Measurements from ENCODE around the gene BRCA1. TPM values are rescaled to one million over a fixed set of nuclear protein-coding genes. Genes with fewer than 3 reads are reported as not detected.
A peak's percentile ranks its signal among the peaks of the same experiment; 100 is the strongest.
"Not testable (repeated sequence)": the region's sequence is repeated elsewhere in the genome, so short reads cannot be mapped to it uniquely, and the experiment has no call there.

The BRCA1 gene
- total and polyA plus RNA-seq, 2 donors (not counting 1 experiment from before 2014, with no cell fraction given), result 7.5 to 9.9 TPM

- peak within 1 kb of the TSS; percentile 77 for H2AFZ ChIP-seq (ENCODE audit: low read length)
- TF ChIP-seq CTCF (conservative IDR thresholded peaks at IDR 0.05 in 1 of 2, IDR thresholded peaks at IDR 0.05 in 1 of 2; ENCODE audit: low read depth in 1 of 2, low read length in 2 of 2), result peak in 1 of 2 donors; percentile 27
- no peak for TF ChIP-seq EZH2 (IDR thresholded peaks at IDR 0.05; ENCODE audit: low read length, missing control alignments)
Measured at GRCh38 chr17:43006639-43007551, 118.3 kb downstream of the BRCA1 start, which contains the start of gene IFI35. IFI35 (plus strand) TSS chr17:43006784; CDS start chr17:43006948, 164 bp downstream.

GRCh38 chr17:43003542-43004172, 121.5 kb downstream of the BRCA1 start:
- no peak overlapping the region for H3K27ac ChIP-seq (ENCODE audit: insufficient read depth, low read length)
- no peak for TF ChIP-seq CTCF (conservative IDR thresholded peaks at IDR 0.05 in 1 of 2, IDR thresholded peaks at IDR 0.05 in 1 of 2; ENCODE audit: low read depth in 1 of 2, low read length in 2 of 2)
- no peak for TF ChIP-seq EZH2 (IDR thresholded peaks at IDR 0.05; ENCODE audit: low read length, missing control alignments)
- peaks cover 2% of the 10 kb centered on the region for H4K20me1 ChIP-seq (ENCODE audit: control insufficient read depth, extremely low read depth, insufficient read depth, low read length)
- no peak overlapping the region for H3K4me2 ChIP-seq (ENCODE audit: extremely low read depth, insufficient read depth, low read length)
- H3K9me3 ChIP-seq (ENCODE audit: control insufficient read depth, insufficient read depth, low read depth, low read length), result no peaks in the 10 kb centered on the region
- no peak overlapping the region for H3K4me3 ChIP-seq (replicated peaks in 1 of 4; ENCODE audit: control extremely low read depth in 1 of 4, insufficient read depth in 1 of 4, low read depth in 3 of 4, low read length in 4 of 4)
- no peak overlapping the region for H3K9ac ChIP-seq (ENCODE audit: insufficient read depth, low read length)
- H3K79me2 ChIP-seq (ENCODE audit: control insufficient read depth, insufficient read depth, low read length), result peaks cover 24% of the 10 kb centered on the region
- H3K27me3 ChIP-seq (ENCODE audit: control insufficient read depth, insufficient read depth, low read length), result no peaks in the 10 kb centered on the region
- no peak overlapping the region for H2AFZ ChIP-seq (ENCODE audit: low read length)
- DNase-seq (ENCODE audit: low read depth in 2 of 2), result peak; percentile 41 to 75
- peaks cover 6% of the 10 kb centered on the region for H3K4me1 ChIP-seq (ENCODE audit: control insufficient read depth, extremely low read depth, insufficient read depth, low read length)
- peaks cover 16% of the 10 kb centered on the region for H3K36me3 ChIP-seq (ENCODE audit: control insufficient read depth, insufficient read depth, low read length)

More at GRCh38 chr17:43006639-43007551, 118.3 kb downstream of the BRCA1 start, which contains the start of gene IFI35:
- Histone ChIP-seq H3K4me3 (replicated peaks in 1 of 4; ENCODE audit: control extremely low read depth in 1 of 4, insufficient read depth in 1 of 4, low read depth in 3 of 4, low read length in 4 of 4) (peak within 1 kb of the TSS; percentile 71 to 94 (median 84)), H3K9ac (ENCODE audit: insufficient read depth, low read length) (peak within 1 kb of the TSS; percentile 81), H3K9me3 (ENCODE audit: control insufficient read depth, insufficient read depth, low read depth, low read length) (no peaks in the 10 kb centered on the region), H3K4me2 (ENCODE audit: extremely low read depth, insufficient read depth, low read length) (peak within 1 kb of the TSS; percentile 97), H3K4me1 (ENCODE audit: control insufficient read depth, extremely low read depth, insufficient read depth, low read length) (no peaks in the 10 kb centered on the region), H3K79me2 (ENCODE audit: control insufficient read depth, insufficient read depth, low read length) (peaks cover 3% of the 10 kb centered on the region), H3K27me3 (ENCODE audit: control insufficient read depth, insufficient read depth, low read length) (no peaks in the 10 kb centered on the region), H3K27ac (ENCODE audit: insufficient read depth, low read length) (peak within 1 kb of the TSS; percentile 92), H3K36me3 (ENCODE audit: control insufficient read depth, insufficient read depth, low read length) (peaks cover 6% of the 10 kb centered on the region), H4K20me1 (ENCODE audit: control insufficient read depth, extremely low read depth, insufficient read depth, low read length) (no peaks in the 10 kb centered on the region)
- peak; percentile 83 to 85 for DNase-seq (ENCODE audit: low read depth in 2 of 2)

GRCh38 chr17:43000894-43001293, 124.3 kb downstream of the BRCA1 start:
- H4K20me1 ChIP-seq (ENCODE audit: control insufficient read depth, extremely low read depth, insufficient read depth, low read length); H3K27me3 ChIP-seq (ENCODE audit: control insufficient read depth, insufficient read depth, low read length); H3K4me2 ChIP-seq (ENCODE audit: extremely low read depth, insufficient read depth, low read length); H3K4me3 ChIP-seq (replicated peaks in 1 of 4; ENCODE audit: control extremely low read depth in 1 of 4, insufficient read depth in 1 of 4, low read depth in 3 of 4, low read length in 4 of 4); H3K9me3 ChIP-seq (ENCODE audit: control insufficient read depth, insufficient read depth, low read depth, low read length); H3K27ac ChIP-seq (ENCODE audit: insufficient read depth, low read length); DNase-seq (ENCODE audit: low read depth in 2 of 2); H3K9ac ChIP-seq (ENCODE audit: insufficient read depth, low read length); H2AFZ ChIP-seq (ENCODE audit: low read length): not testable (repeated sequence)
- Histone ChIP-seq H3K79me2 (ENCODE audit: control insufficient read depth, insufficient read depth, low read length) (peaks cover 28% of the 10 kb centered on the region), H3K36me3 (ENCODE audit: control insufficient read depth, insufficient read depth, low read length) (peaks cover 16% of the 10 kb centered on the region), H3K4me1 (ENCODE audit: control insufficient read depth, extremely low read depth, insufficient read depth, low read length) (peaks cover 11% of the 10 kb centered on the region)

Measured in fibroblast of lung (primary cell).